GM18517 (cell line): ENCODE results near the gene YWHAG.

Source experiments
- ATAC-seq: cut with Tn5 transposase; IDR thresholded peaks from one replicate; pipeline ENCODE4 v1.9.1; 2021; ENCODE audit warnings: mild to moderate bottlenecking, moderate library complexity; ENCODE audit not compliant: unreplicated experiment

YWHAG gene

DNA sequence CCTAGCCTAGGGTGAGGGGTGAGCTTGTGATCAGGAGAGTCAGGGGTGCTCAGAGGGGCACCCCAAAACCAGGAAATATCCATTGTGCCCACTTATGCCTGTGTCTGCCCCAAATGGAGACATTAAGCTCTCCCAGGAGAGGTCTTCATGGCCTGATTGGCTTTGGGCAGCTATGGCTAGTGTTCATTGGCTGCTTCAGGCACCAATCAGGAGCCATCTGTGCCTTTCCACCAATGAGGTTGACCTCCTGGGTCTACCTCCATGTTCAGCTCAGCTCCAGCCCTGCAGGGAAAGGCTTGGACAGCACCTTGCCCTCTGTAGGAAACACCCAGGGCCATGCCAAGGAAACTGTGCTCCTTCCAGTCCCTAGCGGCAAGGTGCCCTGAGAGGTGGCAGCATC, 80.3 kb downstream of the YWHAG start:
- ATAC-seq = no peak
